SK-N-SH (cell line): ENCODE results near the gene EFHD1. TPM values are rescaled to one million over a fixed set of nuclear protein-coding genes. Genes with fewer than 3 reads are reported as not detected.

Experiments used
- CTCF ChIA-PET: fragments of 300-600, 350-600 bp; formaldehyde crosslinking; extraction: SDS; loops from one replicate; lab custom pipeline; 2021; lab: Yijun Ruan, JAX
- POLR2A ChIA-PET: fragments of 350-600 bp; sonication (Branson Sonifier 250); formaldehyde crosslinking; extraction: SDS; loops from one replicate; lab custom pipeline; 2020; ENCODE audit warnings: antibody characterized with exemption, inconsistent platforms; lab: Yijun Ruan, JAX
- DNase-seq: peaks from one replicate; pipeline ENCODE4 v3.0.0; 2012
- H2AFZ ChIP-seq: fragments of 200-600 bp; sonication (generic); 2 replicates; pipeline ENCODE4 v1.8.1; 2016; ENCODE audit warnings: antibody characterized with exemption, mild to moderate bottlenecking, low read depth
- H3F3A ChIP-seq: fragments of 200-600 bp; sonication (generic); replicated peaks from 2 replicates; pipeline ENCODE3; 2016; ENCODE audit warnings: antibody characterized with exemption, mild to moderate bottlenecking; ENCODE audit not compliant: insufficient read depth
- H3K27ac ChIP-seq, 2 experiments: fragments of 200-500 bp in 1 of 2; fragments of 200-600 bp in 1 of 2; sonication (Bioruptor generic) in 1 of 2; sonication (generic), shearing (Covaris generic) in 1 of 2; 2 replicates each; pipeline versions ENCODE4 v1.5.1 to v1.6.1; 2014 to 2016; ENCODE audit warnings: low read depth in 2 of 2, inconsistent platforms in 1 of 2, low read length in 1 of 2, mild to moderate bottlenecking in 1 of 2, mixed read lengths in 1 of 2
- H3K27me3 ChIP-seq: fragments of 200-600 bp; sonication (generic), shearing (Covaris generic); 2 replicates; pipeline ENCODE4 v1.6.1; 2016; ENCODE audit warnings: mixed run types; ENCODE audit not compliant: insufficient read depth
- H3K36me3 ChIP-seq, 2 experiments: fragments of 200-500 bp in 1 of 2; fragments of 200-600 bp in 1 of 2; sonication (Bioruptor generic) in 1 of 2; sonication (generic) in 1 of 2; replicated peaks in 1 of 2; 2 replicates each; pipeline versions ENCODE3 to v1.5.1; 2014 to 2016; ENCODE audit warnings: low read length in 1 of 2, mild to moderate bottlenecking in 1 of 2; ENCODE audit not compliant: insufficient read depth in 2 of 2, control insufficient read depth in 1 of 2
- H3K4me1 ChIP-seq, 2 experiments: fragments of 200-500 bp in 1 of 2; fragments of 200-600 bp in 1 of 2; sonication (Bioruptor generic) in 1 of 2; sonication (generic), shearing (Covaris generic) in 1 of 2; 2 replicates each; pipeline versions ENCODE4 v1.5.1 to v1.6.1; 2014 to 2016; ENCODE audit warnings: low read depth in 1 of 2, low read length in 1 of 2, mixed run types in 1 of 2; ENCODE audit not compliant: insufficient read depth in 2 of 2, control insufficient read depth in 1 of 2
- H3K4me2 ChIP-seq: fragments of 200-600 bp; sonication (generic), shearing (Covaris generic); 2 replicates; pipeline ENCODE4 v1.6.1; 2017; ENCODE audit warnings: mixed run types
- H3K4me3 ChIP-seq, 2 experiments: fragments of 200-500 bp in 1 of 2; fragments of 200-600 bp in 1 of 2; sonication (Bioruptor generic) in 1 of 2; sonication (generic), shearing (Covaris generic) in 1 of 2; 2 replicates each; pipeline versions ENCODE4 v1.5.1 to v1.8.1; 2014 to 2016; ENCODE audit warnings: low read depth in 2 of 2, inconsistent platforms in 1 of 2, low read length in 1 of 2, mild to moderate bottlenecking in 1 of 2, mixed read lengths in 1 of 2, moderate library complexity in 1 of 2
- H3K79me2 ChIP-seq: fragments of 200-600 bp; sonication (generic); 2 replicates; pipeline ENCODE4 v1.8.1; 2017; ENCODE audit warnings: mild to moderate bottlenecking; ENCODE audit not compliant: insufficient read depth
- H3K9ac ChIP-seq: fragments of 200-600 bp; sonication (generic); 2 replicates; pipeline ENCODE4 v1.6.1; 2017; ENCODE audit warnings: mixed run types
- H3K9me2 ChIP-seq: fragments of 200-600 bp; sonication (generic); 2 replicates; pipeline ENCODE4 v1.6.1; 2017; ENCODE audit warnings: mixed run types
- H3K9me3 ChIP-seq: fragments of 200-600 bp; sonication (generic); 2 replicates; pipeline ENCODE4 v1.6.1; 2017; ENCODE audit warnings: mixed run types, mild to moderate bottlenecking, moderate library complexity
- H4K20me1 ChIP-seq: fragments of 200-600 bp; sonication (generic); 2 replicates; pipeline ENCODE4 v1.6.1; 2017; ENCODE audit warnings: mild to moderate bottlenecking, mixed run types; ENCODE audit not compliant: insufficient read depth
- EP300 ChIP-seq, 2 experiments: IDR thresholded peaks; 2 replicates each; pipeline versions ENCODE4 v1.4.0 to v1.6.1; 2012; ENCODE audit warnings: borderline replicate concordance in 1 of 2, low read depth in 1 of 2, low read length in 1 of 2
- EZH2phosphoT487 ChIP-seq: fragments of 200-600 bp; sonication (generic); IDR thresholded peaks from 2 replicates; pipeline ENCODE4 v1.6.1; 2017; ENCODE audit warnings: low read depth, mixed run types, mild to moderate bottlenecking, antibody characterized with exemption, moderate library complexity, borderline replicate concordance
- MXI1 ChIP-seq: IDR thresholded peaks from 2 replicates; pipeline ENCODE4 v1.6.1; 2012; ENCODE audit warnings: mild to moderate bottlenecking, low read depth, low read length, improper control_type of control experiment
- RAD21 ChIP-seq: IDR thresholded peaks from 2 replicates; pipeline ENCODE4 v1.6.1; 2012; ENCODE audit warnings: mild to moderate bottlenecking, low read length
- RCOR1 ChIP-seq: fragments of 150-350 bp; IDR thresholded peaks from 2 replicates; pipeline ENCODE4 v1.6.1; 2017; ENCODE audit warnings: antibody characterized with exemption, low read length
- RFX5 ChIP-seq: IDR thresholded peaks from 2 replicates; pipeline ENCODE4 v1.6.1; 2012; ENCODE audit warnings: mild to moderate bottlenecking, improper control_type of control experiment, low read length
- RXRA ChIP-seq: IDR thresholded peaks from 2 replicates; pipeline ENCODE4 v1.4.0; 2012; ENCODE audit warnings: low read depth, mild to moderate bottlenecking, borderline replicate concordance
- SMC3 ChIP-seq: IDR thresholded peaks from 2 replicates; pipeline ENCODE4 v1.6.1; 2012; ENCODE audit warnings: low read depth, low read length, improper control_type of control experiment
- TAF1 ChIP-seq: IDR thresholded peaks from 2 replicates; pipeline ENCODE4 v1.6.1; 2012; ENCODE audit warnings: low read depth, mild to moderate bottlenecking, low read length, moderate library complexity, borderline replicate concordance
- TCF12 ChIP-seq: IDR thresholded peaks from 2 replicates; pipeline ENCODE4 v1.4.0; 2012
- WGBS: methylation state at CpG from one replicate; pipeline ENCODE4 v1.1.6; 2017; ENCODE audit warnings: low lambda C conversion rate; 5-methylcytosine and 5-hydroxymethylcytosine counted together
- polyA plus RNA-seq, 3 experiments: library from polyadenylated mRNA; depleted of rRNA; stranded (reverse); fragments of >200 nt; gene quantifications; 2 replicates each; pipeline ENCODE4 v1.2.3, GENCODE V29; 2012
- TF ChIP-seq, protein P1 (sequence below): fragments of 150-350 bp; IDR thresholded peaks from 2 replicates; pipeline ENCODE4 v1.6.1; 2016; ENCODE audit warnings: mild to moderate bottlenecking, low read depth, low read length
- TF ChIP-seq, protein P2 (sequence below): IDR thresholded peaks from 2 replicates; pipeline ENCODE4; 2012
- TF ChIP-seq, protein P3 (sequence below): IDR thresholded peaks from 2 replicates; pipeline ENCODE4 v1.6.1; 2012; ENCODE audit warnings: mild to moderate bottlenecking, low read depth, low read length, moderate library complexity
- TF ChIP-seq, protein P4 (sequence below): IDR thresholded peaks from 2 replicates; pipeline ENCODE4 v1.4.0; 2012; ENCODE audit warnings: low read depth, borderline replicate concordance
- TF ChIP-seq, protein P5 (sequence below): fragments of 200-600 bp; sonication (generic); IDR thresholded peaks from 2 replicates; pipeline ENCODE4 v1.6.1; 2017; ENCODE audit warnings: antibody characterized with exemption, mild to moderate bottlenecking, moderate library complexity
- TF ChIP-seq, protein P6 (sequence below): IDR thresholded peaks from 2 replicates; pipeline ENCODE4 v1.4.0; 2012; ENCODE audit warnings: low read depth, borderline replicate concordance

The EFHD1 gene
- polyA plus RNA-seq, 1 of the 3 experiments (the other 2 are of a cell fraction) = not detected

DNA sequence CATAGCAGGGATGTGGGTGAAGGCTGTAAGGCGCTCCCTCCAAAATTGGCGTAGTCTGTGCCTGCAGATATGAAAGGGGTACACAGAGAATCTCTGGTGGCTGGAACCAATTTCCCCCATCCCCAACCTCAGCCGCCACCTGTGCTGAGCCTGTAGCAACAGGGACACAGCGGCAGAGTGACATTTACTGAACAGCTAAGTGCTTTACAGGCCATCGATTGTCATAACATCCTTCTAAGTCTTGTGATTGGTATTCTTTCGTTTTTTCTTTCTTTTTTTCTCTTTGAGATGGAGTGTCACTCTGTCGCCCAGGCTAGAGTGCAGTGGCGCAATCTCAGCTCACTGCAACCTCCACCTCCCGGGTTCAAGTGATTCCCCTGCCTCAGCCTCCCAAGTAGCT lies 12.2 kb upstream of the EFHD1 start:
- 76% methylated on average over 7 of the region's 9 CpGs for WGBS
- Histone ChIP-seq H3K9me3 (no peaks in the 10 kb centered on the region), H3K36me3 (no peaks in the 10 kb centered on the region), H3K4me2 (no peak overlapping the region), H3K27me3 (peaks cover 6% of the 10 kb centered on the region; the same call in 1 of the 2 replicates), H3K4me1 (no peaks in the 10 kb centered on the region; a peak in 1 of 4 replicates), H2AFZ (no peak overlapping the region), H3K4me3 (no peak overlapping the region), H3F3A (no peaks in the 10 kb centered on the region), H3K9me2 (no peaks in the 10 kb centered on the region), H3K27ac (no peak overlapping the region), H3K9ac (no peak overlapping the region), H4K20me1 (no peaks in the 10 kb centered on the region), H3K79me2 (no peaks in the 10 kb centered on the region)
- TF ChIP-seq SMC3 = no peak
- TF ChIP-seq, protein P1, sequence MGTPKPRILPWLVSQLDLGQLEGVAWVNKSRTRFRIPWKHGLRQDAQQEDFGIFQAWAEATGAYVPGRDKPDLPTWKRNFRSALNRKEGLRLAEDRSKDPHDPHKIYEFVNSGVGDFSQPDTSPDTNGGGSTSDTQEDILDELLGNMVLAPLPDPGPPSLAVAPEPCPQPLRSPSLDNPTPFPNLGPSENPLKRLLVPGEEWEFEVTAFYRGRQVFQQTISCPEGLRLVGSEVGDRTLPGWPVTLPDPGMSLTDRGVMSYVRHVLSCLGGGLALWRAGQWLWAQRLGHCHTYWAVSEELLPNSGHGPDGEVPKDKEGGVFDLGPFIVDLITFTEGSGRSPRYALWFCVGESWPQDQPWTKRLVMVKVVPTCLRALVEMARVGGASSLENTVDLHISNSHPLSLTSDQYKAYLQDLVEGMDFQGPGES = no peak
- TF ChIP-seq, protein P2, sequence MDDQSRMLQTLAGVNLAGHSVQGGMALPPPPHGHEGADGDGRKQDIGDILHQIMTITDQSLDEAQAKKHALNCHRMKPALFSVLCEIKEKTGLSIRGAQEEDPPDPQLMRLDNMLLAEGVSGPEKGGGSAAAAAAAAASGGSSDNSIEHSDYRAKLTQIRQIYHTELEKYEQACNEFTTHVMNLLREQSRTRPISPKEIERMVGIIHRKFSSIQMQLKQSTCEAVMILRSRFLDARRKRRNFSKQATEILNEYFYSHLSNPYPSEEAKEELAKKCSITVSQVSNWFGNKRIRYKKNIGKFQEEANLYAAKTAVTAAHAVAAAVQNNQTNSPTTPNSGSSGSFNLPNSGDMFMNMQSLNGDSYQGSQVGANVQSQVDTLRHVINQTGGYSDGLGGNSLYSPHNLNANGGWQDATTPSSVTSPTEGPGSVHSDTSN = no peak
- no peak for DNase-seq
- ChIA-PET CTCF (interaction anchor here (1.6 to 2.4 kb wide), 3 partner anchors 8 to 433 kb away, joined by 3 to 8 read pairs (median 4); no protein-coding TSS in a partner anchor), POLR2A (no interaction called here)

DNA sequence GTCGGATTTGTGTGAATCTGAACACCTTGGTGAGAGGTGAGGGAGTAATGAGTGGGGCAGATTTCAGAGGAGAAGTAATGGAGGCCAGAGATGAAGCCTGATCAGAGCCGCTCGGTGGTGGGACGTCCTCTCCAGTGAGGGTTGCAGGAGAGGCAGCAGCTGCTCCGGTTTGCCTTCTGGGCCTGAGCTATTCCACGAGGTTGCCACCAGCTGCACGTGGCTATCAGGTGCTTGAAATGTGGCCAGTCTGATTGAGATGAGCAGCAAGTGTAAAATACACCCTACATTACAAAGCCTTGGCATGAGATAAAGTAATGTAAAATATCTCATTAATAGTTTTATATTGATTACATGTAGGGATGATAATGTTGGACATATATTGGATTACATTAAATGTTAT lies 10.8 kb upstream of the EFHD1 start:
- H4K20me1 ChIP-seq = no peaks in the 10 kb centered on the region
- H3K4me1 ChIP-seq = no peaks in the 10 kb centered on the region; a peak in 1 of 4 replicates
- H3K27ac ChIP-seq = no peak overlapping the region
- no peaks in the 10 kb centered on the region for H3K9me2 ChIP-seq
- no peaks in the 10 kb centered on the region for H3K36me3 ChIP-seq
- no peaks in the 10 kb centered on the region for H3K9me3 ChIP-seq
- no peaks in the 10 kb centered on the region for H3K79me2 ChIP-seq
- DNase-seq = no peak
- no peak overlapping the region for H3K4me3 ChIP-seq
- 45% methylated on average over 7 of the region's 7 CpGs for WGBS
- H3K27me3 ChIP-seq = peaks cover 6% of the 10 kb centered on the region; the same call in 1 of the 2 replicates
- ChIA-PET POLR2A (no interaction called here), CTCF (interaction anchor here (1.6 kb wide), 1 partner anchor 9 kb away, joined by 3 read pairs; no protein-coding TSS in a partner anchor)
- H3F3A ChIP-seq = no peaks in the 10 kb centered on the region
- H3K4me2 ChIP-seq = no peak overlapping the region
- H2AFZ ChIP-seq = no peak overlapping the region
- H3K9ac ChIP-seq = no peak overlapping the region
- TF ChIP-seq RCOR1 (no peak), RXRA (no peak), SMC3 (no peak), EP300 (IDR thresholded peaks at IDR 0.05; ENCODE audit: borderline replicate concordance in 1 of 2, low read depth in 1 of 2, low read length in 1 of 2) (no peak), RFX5 (no peak), TAF1 (no peak), TCF12 (no peak), MXI1 (no peak), EZH2phosphoT487 (no peak), RAD21 (no peak)
- TF ChIP-seq, protein P3, sequence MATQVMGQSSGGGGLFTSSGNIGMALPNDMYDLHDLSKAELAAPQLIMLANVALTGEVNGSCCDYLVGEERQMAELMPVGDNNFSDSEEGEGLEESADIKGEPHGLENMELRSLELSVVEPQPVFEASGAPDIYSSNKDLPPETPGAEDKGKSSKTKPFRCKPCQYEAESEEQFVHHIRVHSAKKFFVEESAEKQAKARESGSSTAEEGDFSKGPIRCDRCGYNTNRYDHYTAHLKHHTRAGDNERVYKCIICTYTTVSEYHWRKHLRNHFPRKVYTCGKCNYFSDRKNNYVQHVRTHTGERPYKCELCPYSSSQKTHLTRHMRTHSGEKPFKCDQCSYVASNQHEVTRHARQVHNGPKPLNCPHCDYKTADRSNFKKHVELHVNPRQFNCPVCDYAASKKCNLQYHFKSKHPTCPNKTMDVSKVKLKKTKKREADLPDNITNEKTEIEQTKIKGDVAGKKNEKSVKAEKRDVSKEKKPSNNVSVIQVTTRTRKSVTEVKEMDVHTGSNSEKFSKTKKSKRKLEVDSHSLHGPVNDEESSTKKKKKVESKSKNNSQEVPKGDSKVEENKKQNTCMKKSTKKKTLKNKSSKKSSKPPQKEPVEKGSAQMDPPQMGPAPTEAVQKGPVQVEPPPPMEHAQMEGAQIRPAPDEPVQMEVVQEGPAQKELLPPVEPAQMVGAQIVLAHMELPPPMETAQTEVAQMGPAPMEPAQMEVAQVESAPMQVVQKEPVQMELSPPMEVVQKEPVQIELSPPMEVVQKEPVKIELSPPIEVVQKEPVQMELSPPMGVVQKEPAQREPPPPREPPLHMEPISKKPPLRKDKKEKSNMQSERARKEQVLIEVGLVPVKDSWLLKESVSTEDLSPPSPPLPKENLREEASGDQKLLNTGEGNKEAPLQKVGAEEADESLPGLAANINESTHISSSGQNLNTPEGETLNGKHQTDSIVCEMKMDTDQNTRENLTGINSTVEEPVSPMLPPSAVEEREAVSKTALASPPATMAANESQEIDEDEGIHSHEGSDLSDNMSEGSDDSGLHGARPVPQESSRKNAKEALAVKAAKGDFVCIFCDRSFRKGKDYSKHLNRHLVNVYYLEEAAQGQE = no peak
- TF ChIP-seq, protein P4, sequence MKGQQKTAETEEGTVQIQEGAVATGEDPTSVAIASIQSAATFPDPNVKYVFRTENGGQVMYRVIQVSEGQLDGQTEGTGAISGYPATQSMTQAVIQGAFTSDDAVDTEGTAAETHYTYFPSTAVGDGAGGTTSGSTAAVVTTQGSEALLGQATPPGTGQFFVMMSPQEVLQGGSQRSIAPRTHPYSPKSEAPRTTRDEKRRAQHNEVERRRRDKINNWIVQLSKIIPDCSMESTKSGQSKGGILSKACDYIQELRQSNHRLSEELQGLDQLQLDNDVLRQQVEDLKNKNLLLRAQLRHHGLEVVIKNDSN = no peak
- TF ChIP-seq, protein P5, sequence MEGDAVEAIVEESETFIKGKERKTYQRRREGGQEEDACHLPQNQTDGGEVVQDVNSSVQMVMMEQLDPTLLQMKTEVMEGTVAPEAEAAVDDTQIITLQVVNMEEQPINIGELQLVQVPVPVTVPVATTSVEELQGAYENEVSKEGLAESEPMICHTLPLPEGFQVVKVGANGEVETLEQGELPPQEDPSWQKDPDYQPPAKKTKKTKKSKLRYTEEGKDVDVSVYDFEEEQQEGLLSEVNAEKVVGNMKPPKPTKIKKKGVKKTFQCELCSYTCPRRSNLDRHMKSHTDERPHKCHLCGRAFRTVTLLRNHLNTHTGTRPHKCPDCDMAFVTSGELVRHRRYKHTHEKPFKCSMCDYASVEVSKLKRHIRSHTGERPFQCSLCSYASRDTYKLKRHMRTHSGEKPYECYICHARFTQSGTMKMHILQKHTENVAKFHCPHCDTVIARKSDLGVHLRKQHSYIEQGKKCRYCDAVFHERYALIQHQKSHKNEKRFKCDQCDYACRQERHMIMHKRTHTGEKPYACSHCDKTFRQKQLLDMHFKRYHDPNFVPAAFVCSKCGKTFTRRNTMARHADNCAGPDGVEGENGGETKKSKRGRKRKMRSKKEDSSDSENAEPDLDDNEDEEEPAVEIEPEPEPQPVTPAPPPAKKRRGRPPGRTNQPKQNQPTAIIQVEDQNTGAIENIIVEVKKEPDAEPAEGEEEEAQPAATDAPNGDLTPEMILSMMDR = no peak
- TF ChIP-seq, protein P6, sequence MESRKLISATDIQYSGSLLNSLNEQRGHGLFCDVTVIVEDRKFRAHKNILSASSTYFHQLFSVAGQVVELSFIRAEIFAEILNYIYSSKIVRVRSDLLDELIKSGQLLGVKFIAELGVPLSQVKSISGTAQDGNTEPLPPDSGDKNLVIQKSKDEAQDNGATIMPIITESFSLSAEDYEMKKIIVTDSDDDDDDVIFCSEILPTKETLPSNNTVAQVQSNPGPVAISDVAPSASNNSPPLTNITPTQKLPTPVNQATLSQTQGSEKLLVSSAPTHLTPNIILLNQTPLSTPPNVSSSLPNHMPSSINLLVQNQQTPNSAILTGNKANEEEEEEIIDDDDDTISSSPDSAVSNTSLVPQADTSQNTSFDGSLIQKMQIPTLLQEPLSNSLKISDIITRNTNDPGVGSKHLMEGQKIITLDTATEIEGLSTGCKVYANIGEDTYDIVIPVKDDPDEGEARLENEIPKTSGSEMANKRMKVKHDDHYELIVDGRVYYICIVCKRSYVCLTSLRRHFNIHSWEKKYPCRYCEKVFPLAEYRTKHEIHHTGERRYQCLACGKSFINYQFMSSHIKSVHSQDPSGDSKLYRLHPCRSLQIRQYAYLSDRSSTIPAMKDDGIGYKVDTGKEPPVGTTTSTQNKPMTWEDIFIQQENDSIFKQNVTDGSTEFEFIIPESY = no peak
